K562 (cell line): ENCODE results near the gene AMH. TPM values are rescaled to one million over a fixed set of nuclear protein-coding genes. Genes with fewer than 3 reads are reported as not detected.

Source experiments
- ARHGAP35 ChIP-seq: fragments of 450-650 bp; IDR thresholded peaks from 2 replicates; pipeline ENCODE4 v1.6.1; 2018; ENCODE audit not compliant: partially characterized antibody
- CBX3 ChIP-seq, 2 experiments: IDR thresholded peaks; 1 replicate in 1 of 2; 2 replicates in 1 of 2; pipeline ENCODE4 v1.6.1; 2012; ENCODE audit warnings: inconsistent platforms in 2 of 2, low read length in 2 of 2, borderline replicate concordance in 1 of 2, control low read depth in 1 of 2
- FOSL1 ChIP-seq: fragments of 200-800 bp; sonication (Bioruptor generic); conservative IDR thresholded peaks from 2 replicates; pipeline ENCODE4 v1.6.1; 2016; ENCODE audit warnings: missing genetic modification characterization, missing compliant biosample characterization
- HDAC1 ChIP-seq, 2 experiments: fragments of 450-650 bp; IDR thresholded peaks; 2 replicates each; pipeline ENCODE4 v1.6.1; 2016 to 2017; ENCODE audit warnings: inconsistent platforms in 1 of 2, mild to moderate bottlenecking in 1 of 2, moderate library complexity in 1 of 2
- JUND ChIP-seq, 2 experiments: IDR thresholded peaks; 2 replicates in 1 of 2; 3 replicates in 1 of 2; pipeline ENCODE4 v1.6.1; 2011; ENCODE audit warnings: borderline replicate concordance in 2 of 2, low read depth in 2 of 2, low read length in 2 of 2, improper control_type of control experiment in 1 of 2, missing biosample characterization in 1 of 2, missing genetic modification characterization in 1 of 2, missing genetic modification reagents in 1 of 2
- MCM5 ChIP-seq: fragments of 450-650 bp; IDR thresholded peaks from 2 replicates; pipeline ENCODE4 v1.6.1; 2016; ENCODE audit warnings: low read depth
- NKRF ChIP-seq: fragments of 450-650 bp; IDR thresholded peaks from 2 replicates; pipeline ENCODE4 v1.6.1; 2016; ENCODE audit warnings: borderline replicate concordance
- PHF20 ChIP-seq: fragments of 450-650 bp; IDR thresholded peaks from 2 replicates; pipeline ENCODE4 v1.6.1; 2018; ENCODE audit not compliant: partially characterized antibody
- RBBP5 ChIP-seq: fragments of 200-600 bp; sonication (generic); IDR thresholded peaks from 2 replicates; pipeline ENCODE4 v1.6.1; 2012; ENCODE audit warnings: borderline replicate concordance, mild to moderate bottlenecking, low read length, control low read depth, inconsistent platforms; ENCODE audit not compliant: insufficient read depth, poor library complexity, severe bottlenecking
- RNF2 ChIP-seq: sonication (generic); IDR thresholded peaks from 2 replicates; pipeline ENCODE4 v1.6.1; 2016
- SMARCE1 ChIP-seq: fragments of 450-650 bp; IDR thresholded peaks from 2 replicates; pipeline ENCODE4 v1.7.1; 2016; ENCODE audit warnings: mild to moderate bottlenecking
- TAF7 ChIP-seq: fragments of 450-650 bp; IDR thresholded peaks from 2 replicates; pipeline ENCODE4 v1.6.1; 2016; ENCODE audit warnings: missing genetic modification characterization, missing compliant biosample characterization
- TCFL5 ChIP-seq: fragments of 250-450 bp; sonication (Bioruptor Pico); conservative IDR thresholded peaks from 2 replicates; pipeline ENCODE4 v1.6.1; 2021; ENCODE audit warnings: mild to moderate bottlenecking, moderate library complexity, matching md5 sums
- TEAD1 ChIP-seq, 2 experiments: fragments of 450-650 bp in 1 of 2; sonication (generic) in 1 of 2; formaldehyde crosslinking; IDR thresholded peaks; 2 replicates each; pipeline versions ENCODE4 v1.4.0 to v1.8.0; 2020 to 2022; ENCODE audit warnings: mild to moderate bottlenecking in 2 of 2, missing genetic modification reagents in 1 of 2
- TEAD2 ChIP-seq: fragments of 450-650 bp; IDR thresholded peaks from 2 replicates; pipeline ENCODE4 v1.6.1; 2016; ENCODE audit warnings: missing genetic modification characterization, control low read depth, missing compliant biosample characterization
- U2AF2 ChIP-seq: fragments of 200-400 bp; formaldehyde crosslinking; optimal IDR thresholded peaks from 2 replicates; pipeline ENCODE3; 2017; ENCODE audit warnings: low read depth, mild to moderate bottlenecking, low read length
- ZNF766 ChIP-seq: fragments of 200-800 bp; sonication (Bioruptor generic); conservative IDR thresholded peaks from 2 replicates; pipeline ENCODE4 v1.6.1; 2016; ENCODE audit warnings: missing genetic modification characterization, missing compliant biosample characterization
- polyA plus RNA-seq, 8 experiments: library from polyadenylated mRNA; depleted of rRNA in 4 of 8; stranded (reverse) in 5 of 8; unstranded in 3 of 8; fragments of >200 nt; fragmentation: Nextera tagmentation in 2 of 8; fragmentation: Illumina TruSeq in 1 of 8; extraction: Ambion mirVana in 2 of 8; extraction: Trizol in 1 of 8; gene quantifications; 2 replicates each; pipeline versions ENCODE4 v1.2.1 to v1.2.3, GENCODE V29; 2011 to 2014; ENCODE audit warnings: inconsistent platforms in 1 of 8, missing spikeins in 1 of 8
- total RNA-seq, 7 experiments: library from RNA; depleted of rRNA in 6 of 7; stranded (reverse); fragments of >200 nt in 6 of 7; fragmentation: Illumina TruSeq in 2 of 7; extraction: Trizol in 2 of 7; gene quantifications; 2 replicates each; pipeline versions ENCODE4 v1.2.1 to v1.2.3, GENCODE V29; 2011 to 2021; ENCODE audit warnings: low replicate concordance in 1 of 7
- TF ChIP-seq, protein P1 (sequence below): fragments of 450-650 bp; IDR thresholded peaks from 2 replicates; pipeline ENCODE4 v1.6.1; 2018; ENCODE audit not compliant: partially characterized antibody

Gene AMH
- total and polyA plus RNA-seq, 9 of the 15 experiments (the other 6 are each of a cell fraction or from before 2014, with no cell fraction given): 0.29 to 27.4 (median 2.6) TPM; not detected in 2

DNA sequence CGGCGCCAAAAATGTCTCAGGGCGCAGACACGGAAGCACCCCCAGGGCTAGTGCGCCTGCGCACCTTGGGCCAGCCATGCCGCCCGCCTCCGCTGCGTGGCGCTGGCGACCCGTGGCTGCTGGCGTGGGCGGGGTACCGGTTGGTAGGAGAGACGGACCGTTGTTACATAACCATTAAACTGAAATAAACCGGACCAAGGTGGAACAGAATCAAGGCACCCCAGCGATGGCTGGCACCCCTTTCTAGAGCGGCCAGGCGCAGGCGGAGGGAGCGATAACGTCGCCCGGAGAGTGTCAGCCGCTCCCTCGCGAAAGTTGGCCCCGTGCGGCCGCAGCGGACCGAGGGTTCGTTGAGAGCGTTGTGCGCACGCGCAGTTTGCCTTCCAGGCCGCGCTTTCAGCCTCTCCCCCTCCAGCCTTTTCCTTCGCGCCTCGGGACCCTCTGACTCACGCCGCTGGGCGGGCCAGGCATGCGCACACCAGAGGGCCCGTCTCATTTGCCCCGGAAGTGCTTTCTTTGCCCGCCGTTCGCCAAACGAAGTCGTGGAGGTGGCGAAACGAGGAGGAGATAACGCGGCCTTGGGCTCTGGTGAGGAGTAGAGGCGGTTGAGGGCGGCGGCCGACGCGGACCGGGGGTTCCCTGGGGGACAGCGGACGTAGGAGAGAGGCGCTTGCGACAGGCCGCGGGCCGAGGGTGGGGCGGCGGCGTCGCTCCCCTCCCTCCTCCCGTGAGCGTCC lies 12.6 kb upstream of the AMH start, which contains the start of the genes PLEKHJ1 and SF3A2 (continued):
- TF ChIP-seq PHF20 (peak; percentile 80), NKRF (0 out of 2 replicates have a peak, but pooled peaks have one; percentile 25), ARHGAP35 (no peak), JUND (IDR thresholded peaks at IDR 0.05; ENCODE audit: borderline replicate concordance, low read depth, low read length) (peak; percentile 93), JUND (tag; IDR thresholded peaks at IDR 0.05; ENCODE audit: borderline replicate concordance, low read depth, low read length) (peak; percentile 89; the same call in 2 of the 3 replicates), TEAD1 (CRISPR knock-in tag; IDR thresholded peaks at IDR 0.05) (0 out of 4 replicates have a peak, but pooled peaks have one; percentile 3 to 44), CBX3 (IDR thresholded peaks at IDR 0.05; ENCODE audit: borderline replicate concordance in 1 of 2, low read length in 2 of 2) (peak in 1 of 2 experiments; percentile 91; a peak in 2 of 3 replicates), HDAC1 (IDR thresholded peaks at IDR 0.05) (peak in 1 of 2 experiments; percentile 69; a peak in 2 of 4 replicates), ZNF766 (CRISPR knock-in tag) (peak; percentile 89), TEAD2 (tag) (no peak), RNF2 (peak; percentile 80; the same call in 1 of the 2 replicates), U2AF2 (no peak), MCM5 (no peak), TAF7 (tag) (peak; percentile 24; the same call in 1 of the 2 replicates), FOSL1 (tag) (peak; percentile 96), TCFL5 (no peak), SMARCE1 (0 out of 2 replicates have a peak, but pooled peaks have one; percentile 8), RBBP5 (peak; percentile 82)
- TF ChIP-seq, protein P1, sequence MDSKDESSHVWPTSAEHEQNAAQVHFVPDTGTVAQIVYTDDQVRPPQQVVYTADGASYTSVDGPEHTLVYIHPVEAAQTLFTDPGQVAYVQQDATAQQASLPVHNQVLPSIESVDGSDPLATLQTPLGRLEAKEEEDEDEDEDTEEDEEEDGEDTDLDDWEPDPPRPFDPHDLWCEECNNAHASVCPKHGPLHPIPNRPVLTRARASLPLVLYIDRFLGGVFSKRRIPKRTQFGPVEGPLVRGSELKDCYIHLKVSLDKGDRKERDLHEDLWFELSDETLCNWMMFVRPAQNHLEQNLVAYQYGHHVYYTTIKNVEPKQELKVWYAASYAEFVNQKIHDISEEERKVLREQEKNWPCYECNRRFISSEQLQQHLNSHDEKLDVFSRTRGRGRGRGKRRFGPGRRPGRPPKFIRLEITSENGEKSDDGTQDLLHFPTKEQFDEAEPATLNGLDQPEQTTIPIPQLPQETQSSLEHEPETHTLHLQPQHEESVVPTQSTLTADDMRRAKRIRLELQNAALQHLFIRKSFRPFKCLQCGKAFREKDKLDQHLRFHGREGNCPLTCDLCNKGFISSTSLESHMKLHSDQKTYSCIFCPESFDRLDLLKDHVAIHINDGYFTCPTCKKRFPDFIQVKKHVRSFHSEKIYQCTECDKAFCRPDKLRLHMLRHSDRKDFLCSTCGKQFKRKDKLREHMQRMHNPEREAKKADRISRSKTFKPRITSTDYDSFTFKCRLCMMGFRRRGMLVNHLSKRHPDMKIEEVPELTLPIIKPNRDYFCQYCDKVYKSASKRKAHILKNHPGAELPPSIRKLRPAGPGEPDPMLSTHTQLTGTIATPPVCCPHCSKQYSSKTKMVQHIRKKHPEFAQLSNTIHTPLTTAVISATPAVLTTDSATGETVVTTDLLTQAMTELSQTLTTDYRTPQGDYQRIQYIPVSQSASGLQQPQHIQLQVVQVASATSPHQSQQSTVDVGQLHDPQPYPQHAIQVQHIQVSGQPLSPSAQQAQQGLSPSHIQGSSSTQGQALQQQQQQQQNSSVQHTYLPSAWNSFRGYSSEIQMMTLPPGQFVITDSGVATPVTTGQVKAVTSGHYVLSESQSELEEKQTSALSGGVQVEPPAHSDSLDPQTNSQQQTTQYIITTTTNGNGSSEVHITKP: peak; percentile 46
